GM21515 (cell line): ENCODE results near the gene ANGPTL5.
"Not testable (repeated sequence)": the region's sequence is repeated elsewhere in the genome, so short reads cannot be mapped to it uniquely, and the experiment has no call there.

Experiments
- ATAC-seq: cut with Tn5 transposase; IDR thresholded peaks from one replicate; pipeline ENCODE4 v1.9.1; 2021; ENCODE audit not compliant: unreplicated experiment

Gene ANGPTL5

DNA sequence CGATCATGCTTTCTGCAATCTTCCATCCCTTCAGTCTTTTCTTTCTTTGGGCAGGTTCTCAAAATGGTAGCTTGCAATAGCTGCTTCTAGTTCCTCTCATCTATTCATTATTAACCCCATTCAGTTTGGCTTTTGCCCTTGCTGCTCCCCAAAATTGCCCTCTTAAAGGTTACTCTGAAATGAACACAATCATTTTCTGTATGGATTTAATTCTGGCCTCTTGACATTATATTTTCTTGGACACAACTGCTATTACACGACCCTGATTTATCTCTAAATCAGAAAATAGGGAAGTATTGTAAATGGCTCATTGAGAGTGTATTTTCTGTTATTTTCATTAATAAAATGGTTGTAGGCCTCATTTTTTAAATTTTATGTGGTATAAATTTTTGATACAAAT, at the start of gene ANGPTL5:
TSS of gene ANGPTL5 (minus strand) at position 101 of the 400 bp plus-strand sequence. CDS start 8,613 bp downstream, outside the sequence.
- ATAC-seq, result no peak

DNA sequence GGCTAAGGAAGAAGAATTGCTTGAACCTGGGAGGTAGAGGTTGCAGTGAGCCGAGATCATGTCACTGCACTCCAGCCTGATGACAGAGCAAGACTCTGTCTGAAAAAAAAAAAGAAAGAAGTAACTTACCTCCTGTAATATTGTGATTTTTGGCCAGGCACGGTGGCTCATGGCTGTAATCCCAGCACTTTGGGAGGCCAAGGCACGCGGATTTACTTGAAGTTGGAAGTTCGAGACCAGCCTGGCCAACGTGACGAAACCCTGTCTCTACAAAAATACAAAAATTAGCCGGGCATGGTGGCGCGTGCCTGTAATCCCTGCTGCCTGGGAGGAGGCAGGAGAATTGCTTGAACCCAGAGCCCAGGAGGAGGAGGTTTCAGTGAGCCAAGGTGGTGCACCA, 47.9 kb upstream of the ANGPTL5 start:
- not testable (repeated sequence) for ATAC-seq

GRCh38 chr11:101960231-101960630, 43.9 kb upstream of the ANGPTL5 start:
- no peak for ATAC-seq

DNA sequence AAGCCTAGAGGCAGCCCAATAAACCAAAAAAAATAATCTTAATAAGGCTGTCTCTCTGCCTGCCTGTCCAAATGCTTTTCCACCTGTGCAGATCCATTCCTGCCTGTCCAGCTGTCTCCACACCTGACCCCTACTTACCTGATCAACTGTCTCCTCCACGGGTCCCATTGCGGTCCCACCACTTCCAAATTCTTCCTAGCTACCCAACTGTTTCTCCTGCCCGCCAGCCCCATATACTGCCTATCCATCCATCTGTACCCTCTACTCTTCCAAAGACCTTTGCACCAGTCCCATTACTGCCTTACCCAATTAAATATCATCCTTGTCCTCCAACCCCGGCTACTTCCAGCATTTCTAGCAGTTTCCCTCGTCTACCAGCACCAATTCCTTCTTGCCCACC, 39.4 kb upstream of the ANGPTL5 start:
- no peak for ATAC-seq

GRCh38 chr11:101955278-101955677, 39.0 kb upstream of the ANGPTL5 start:
- no peak for ATAC-seq

- no peak for ATAC-seq
These were observed 33.4 kb upstream of the ANGPTL5 start for GRCh38 chr11:101949680-101950220.

GRCh38 chr11:101945448-101945847, 29.1 kb upstream of the ANGPTL5 start:
- ATAC-seq, result no peak

GRCh38 chr11:101944923-101945322, 28.6 kb upstream of the ANGPTL5 start:
- ATAC-seq, result no peak

DNA sequence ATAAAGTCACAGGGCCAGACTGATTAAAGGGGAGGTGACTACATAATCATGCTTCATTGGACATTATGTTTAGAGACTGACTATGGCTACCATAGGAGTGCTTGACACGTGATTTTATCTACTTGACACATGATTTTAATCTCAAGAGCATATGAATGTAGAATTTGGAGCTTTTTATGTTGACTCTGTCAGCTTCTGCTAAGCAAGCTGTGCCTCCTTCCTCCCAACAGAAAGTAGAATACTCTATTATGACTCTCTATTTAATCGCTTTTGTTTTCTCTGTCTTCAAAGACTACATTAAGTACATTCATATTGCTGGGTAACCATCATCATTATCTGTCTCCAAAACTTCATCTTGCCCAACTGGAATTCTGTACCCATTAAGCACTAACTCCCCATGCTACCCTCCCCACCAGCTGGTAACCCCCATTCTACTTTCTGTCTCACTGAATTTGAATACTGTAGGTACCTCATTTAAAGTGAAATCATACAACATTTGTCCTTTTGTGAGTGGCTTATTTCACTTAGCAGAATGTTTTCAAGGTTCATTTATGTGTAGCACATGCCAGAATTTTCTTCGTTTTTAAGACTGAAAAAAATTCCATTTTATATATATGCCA, 24.7 kb upstream of the ANGPTL5 start:
- no peak for ATAC-seq

DNA sequence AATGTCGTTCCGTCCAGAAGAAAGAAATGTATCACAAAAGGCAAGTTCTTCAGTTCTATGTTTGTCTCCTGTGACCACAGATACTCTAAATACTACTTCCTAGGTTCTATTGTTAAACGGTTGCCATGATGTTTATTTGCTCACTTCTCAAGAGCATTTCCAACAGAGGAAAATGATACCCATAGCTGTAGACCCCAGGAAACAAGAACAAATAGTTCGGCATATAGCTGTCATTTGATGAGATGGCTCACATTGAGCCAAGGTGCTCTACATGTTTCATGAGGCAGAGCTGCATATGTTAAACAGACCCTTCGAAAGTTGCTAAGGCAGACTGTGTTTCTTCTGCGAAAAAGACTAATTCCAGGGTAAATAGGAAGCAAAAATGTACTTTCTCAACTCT, 15.4 kb upstream of the ANGPTL5 start:
- ATAC-seq, result no peak

GRCh38 chr11:101929294-101929915, 13.1 kb upstream of the ANGPTL5 start:
- ATAC-seq, result no peak

GRCh38 chr11:101923554-101923953, 7.2 kb upstream of the ANGPTL5 start:
- no peak for ATAC-seq

- no peak for ATAC-seq
These were observed 4.7 kb upstream of the ANGPTL5 start for GRCh38 chr11:101920992-101921391.

GRCh38 chr11:101917226-101917625, 904 bp upstream of the ANGPTL5 start:
- no peak for ATAC-seq

- peak; percentile 42 for ATAC-seq
These were observed 481 bp downstream of the ANGPTL5 start for GRCh38 chr11:101915791-101916291.

- peak; percentile 100 for ATAC-seq
These were observed 1.4 kb downstream of the ANGPTL5 start, which contains the start of gene CEP126 for GRCh38 chr11:101914738-101915426. CEP126 (plus strand) TSS chr11:101915010; CDS start chr11:101915285, 275 bp downstream.

DNA sequence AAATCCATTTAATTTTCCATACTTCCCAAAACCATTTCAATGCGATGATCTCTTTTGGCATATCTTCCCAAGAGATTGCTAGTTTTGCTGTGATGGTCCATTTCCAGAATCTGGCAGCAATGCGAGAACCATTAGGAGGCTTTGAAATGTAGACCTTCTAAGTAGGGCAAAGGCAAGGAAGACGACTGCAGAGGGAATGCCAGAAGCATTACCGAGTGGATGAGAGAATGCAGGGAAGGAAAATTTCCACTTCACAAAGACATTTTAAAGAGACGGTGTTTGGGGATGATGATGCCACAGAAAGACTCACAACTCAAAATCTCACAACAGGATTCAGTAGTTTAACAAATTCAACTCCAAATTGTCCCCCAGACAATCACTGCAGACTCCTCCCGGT, 2.0 kb downstream of the ANGPTL5 start:
- no peak for ATAC-seq

GRCh38 chr11:101913656-101914055, 2.7 kb downstream of the ANGPTL5 start:
- no peak for ATAC-seq

DNA sequence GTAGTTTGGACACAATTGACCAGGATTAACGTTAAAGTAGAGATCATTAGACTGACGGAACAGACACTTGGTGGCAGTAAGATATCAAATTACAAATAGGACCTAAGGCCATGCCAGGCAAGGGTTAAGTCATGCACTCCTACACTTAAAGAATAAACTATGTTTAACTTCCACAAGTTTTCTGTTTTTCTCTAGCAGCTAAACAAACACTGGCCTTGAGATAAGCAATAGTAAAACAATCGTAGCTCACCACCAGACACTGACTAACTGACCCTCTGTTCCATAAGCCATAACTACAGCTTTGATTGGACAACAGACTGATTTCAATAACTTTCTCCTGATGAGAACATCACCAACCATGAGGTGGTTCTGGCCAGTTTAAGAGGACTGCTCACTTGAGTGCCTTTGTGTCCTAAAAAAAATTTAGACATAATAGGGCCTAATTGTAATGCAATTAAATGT, 3.5 kb downstream of the ANGPTL5 start:
- no peak for ATAC-seq

DNA sequence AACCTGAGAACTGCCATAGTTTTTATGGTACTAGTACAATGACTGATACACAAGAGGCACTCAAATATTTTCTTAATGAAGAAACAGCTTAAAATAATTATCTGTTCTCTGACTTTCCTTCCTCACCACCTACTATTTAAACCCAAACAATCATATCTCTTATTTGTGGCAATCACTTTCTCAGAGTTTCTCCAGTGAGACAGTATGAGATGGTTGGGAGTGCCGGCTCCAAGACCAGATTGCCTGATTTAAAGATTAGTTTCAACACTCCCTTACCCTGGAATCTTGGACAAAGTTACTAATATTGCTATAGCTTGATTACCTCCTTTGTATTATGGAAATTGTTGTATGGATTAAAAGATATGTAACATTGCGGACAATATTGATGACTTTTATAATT, 7.2 kb downstream of the ANGPTL5 start:
- no peak for ATAC-seq

DNA sequence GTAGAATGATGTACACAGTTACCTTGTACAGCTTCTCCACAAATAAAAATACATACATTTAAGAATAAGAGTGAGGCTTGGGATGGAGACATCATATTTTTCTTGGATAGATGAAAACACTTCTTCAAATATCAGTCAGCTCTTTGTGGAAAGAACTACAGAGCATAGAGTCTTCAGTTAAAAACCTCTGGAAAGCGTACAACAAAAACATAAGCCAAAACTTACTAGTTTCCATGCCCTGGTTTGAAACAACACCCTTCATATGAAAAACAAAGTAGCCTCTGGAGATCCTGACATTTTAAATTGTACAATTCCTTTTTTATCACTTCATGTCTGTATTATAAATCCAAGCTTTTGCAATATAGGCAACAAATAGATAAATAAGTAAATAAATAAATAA, 8.5 kb downstream of the ANGPTL5 start:
- ATAC-seq, result no peak

- no peak for ATAC-seq
These were observed 21.8 kb downstream of the ANGPTL5 start for GRCh38 chr11:101894505-101894904.
